HG03135 (cell line): ENCODE results near the gene TRIM48.
"Not testable (repeated sequence)": the region's sequence is repeated elsewhere in the genome, so short reads cannot be mapped to it uniquely, and the experiment has no call there.

ENCODE experiments used
- ATAC-seq: cut with Tn5 transposase; IDR thresholded peaks from one replicate; pipeline ENCODE4 v1.9.1; 2021; ENCODE audit warnings: mild to moderate bottlenecking, moderate library complexity; ENCODE audit not compliant: unreplicated experiment

The TRIM48 gene, protein sequence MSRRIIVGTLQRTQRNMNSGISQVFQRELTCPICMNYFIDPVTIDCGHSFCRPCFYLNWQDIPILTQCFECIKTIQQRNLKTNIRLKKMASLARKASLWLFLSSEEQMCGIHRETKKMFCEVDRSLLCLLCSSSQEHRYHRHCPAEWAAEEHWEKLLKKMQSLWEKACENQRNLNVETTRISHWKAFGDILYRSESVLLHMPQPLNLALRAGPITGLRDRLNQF

DNA sequence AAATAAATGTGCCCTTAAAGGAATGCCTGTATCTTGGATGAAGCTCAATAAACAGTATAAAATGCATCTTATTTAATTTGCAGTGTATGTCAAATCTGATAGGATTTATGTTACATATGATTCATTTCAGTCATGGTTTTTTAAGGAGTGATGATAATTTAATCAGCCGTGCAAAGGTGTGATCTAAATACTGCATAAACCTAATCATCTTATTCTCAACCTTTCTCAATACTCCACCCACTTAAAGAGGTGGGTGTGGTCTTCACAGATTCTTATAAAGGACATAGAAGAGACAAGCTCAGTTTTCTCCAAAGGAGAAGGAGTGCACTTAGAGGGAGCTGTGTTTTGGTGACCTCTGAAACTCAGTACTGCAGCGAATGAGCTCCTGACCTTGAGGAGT lies at the start of gene TRIM48:
TRIM48 (plus strand) TSS at position 301 of the 400 bp plus-strand sequence. CDS start 113 bp downstream, outside the sequence.
- ATAC-seq, result not testable (repeated sequence)

DNA sequence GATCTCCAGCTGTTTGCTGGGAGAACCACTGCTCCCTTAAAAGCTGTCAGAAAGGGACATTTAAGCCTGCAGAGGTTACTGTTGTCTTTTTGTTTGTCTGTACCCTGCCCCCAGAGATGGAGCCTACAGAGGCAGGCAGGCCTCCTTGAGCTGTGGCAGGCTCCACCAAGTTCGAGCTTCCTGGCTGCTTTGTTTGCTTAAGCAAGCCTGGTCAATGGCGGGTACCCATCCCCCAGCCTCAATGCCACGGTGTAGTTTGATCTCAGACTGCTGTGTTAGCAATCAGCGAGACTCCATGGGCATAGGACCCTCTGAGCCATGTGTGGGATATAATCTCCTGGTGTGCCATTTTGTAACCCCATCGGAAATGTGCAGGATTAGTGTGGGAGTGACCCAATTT lies 23.6 kb upstream of the TRIM48 start:
- ATAC-seq, result not testable (repeated sequence)

DNA sequence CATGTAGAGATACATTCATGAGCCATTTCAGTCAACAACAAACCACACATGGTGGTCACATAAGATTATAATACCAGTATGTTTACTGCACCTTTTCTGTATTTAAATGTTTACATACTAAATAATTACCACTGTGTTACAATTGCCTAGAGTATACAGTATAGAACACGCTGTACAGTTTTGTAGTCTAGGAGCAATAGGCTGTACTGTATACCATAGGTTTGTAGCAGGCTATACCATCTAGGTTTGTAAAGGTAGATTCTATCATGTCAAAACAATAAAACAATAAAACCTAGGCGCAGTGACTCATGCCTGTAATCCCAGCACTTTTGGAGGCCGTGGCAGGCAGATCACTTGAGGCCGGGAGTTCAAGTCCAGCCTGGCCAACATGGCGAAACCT lies 1.1 kb downstream of the TRIM48 start:
- no peak for ATAC-seq
